Smooth muscle cell (in vitro differentiated cells): ENCODE measurements around the gene METTL9. TPM values are rescaled to one million over a fixed set of nuclear protein-coding genes. Genes with fewer than 3 reads are reported as not detected.
"Not testable (repeated sequence)": the region's sequence is repeated elsewhere in the genome, so short reads cannot be mapped to it uniquely, and the experiment has no call there.

Experiments
- DNase-seq: peaks from one replicate; lab custom pipeline; 2025; ENCODE audit not compliant: unreplicated experiment; lab: John Stamatoyannopoulos, UW
- H2AFZ ChIP-seq: fragments of 200-600 bp; sonication (generic); 2 replicates; pipeline ENCODE4 v1.6.0; 2016; ENCODE audit warnings: antibody characterized with exemption, low read depth, mild to moderate bottlenecking
- H3F3A ChIP-seq: fragments of 200-600 bp; sonication (generic); 2 replicates; pipeline ENCODE4 v1.6.0; 2017; ENCODE audit warnings: antibody characterized with exemption, low read depth
- H3K27ac ChIP-seq: fragments of 200-600 bp; sonication (generic); 2 replicates; pipeline ENCODE4 v1.5.1; 2016; ENCODE audit warnings: low read depth, mild to moderate bottlenecking
- H3K27me3 ChIP-seq: fragments of 200-600 bp; sonication (generic); 2 replicates; pipeline ENCODE4 v1.6.1; 2016; ENCODE audit warnings: low read depth, mild to moderate bottlenecking
- H3K36me3 ChIP-seq: fragments of 200-600 bp; sonication (generic); 2 replicates; pipeline ENCODE4 v1.5.1; 2016; ENCODE audit warnings: low read depth
- H3K4me1 ChIP-seq: fragments of 200-600 bp; sonication (generic); 2 replicates; pipeline ENCODE4 v1.5.1; 2016; ENCODE audit warnings: low read depth
- H3K4me2 ChIP-seq: fragments of 200-600 bp; sonication (generic); 2 replicates; pipeline ENCODE4 v1.6.0; 2016; ENCODE audit warnings: mild to moderate bottlenecking
- H3K4me3 ChIP-seq: fragments of 200-600 bp; sonication (generic); 2 replicates; pipeline ENCODE4 v1.5.1; 2016; ENCODE audit warnings: mild to moderate bottlenecking
- H3K79me2 ChIP-seq: fragments of 200-600 bp; sonication (generic); 2 replicates; pipeline ENCODE4 v1.6.0; 2016; ENCODE audit warnings: low read depth, mild to moderate bottlenecking
- H3K9ac ChIP-seq: fragments of 200-600 bp; sonication (generic); 2 replicates; pipeline ENCODE4 v1.6.0; 2016; ENCODE audit warnings: low read depth
- H3K9me3 ChIP-seq: fragments of 200-600 bp; sonication (generic); replicated peaks from 2 replicates; pipeline ENCODE4 v1.5.1; 2016; ENCODE audit warnings: low read depth
- H4K20me1 ChIP-seq: fragments of 200-600 bp; sonication (generic); 2 replicates; pipeline ENCODE4 v1.6.0; 2016; ENCODE audit warnings: low read depth
- CTCF ChIP-seq: fragments of 200-600 bp; sonication (generic); IDR thresholded peaks from 2 replicates; pipeline ENCODE4 v1.5.1; 2017; ENCODE audit warnings: borderline replicate concordance, mild to moderate bottlenecking, antibody characterized with exemption; ENCODE audit not compliant: insufficient read depth, poor library complexity, severe bottlenecking
- WGBS: methylation state at CpG from one replicate; pipeline ENCODE4 v1.1.7; 2016; ENCODE audit warnings: low lambda C conversion rate; 5-methylcytosine and 5-hydroxymethylcytosine counted together
- polyA plus RNA-seq: library from polyadenylated mRNA; unstranded; fragments of >200 nt; fragmentation: Nextera tagmentation; extraction: Ambion mirVana; gene quantifications from 2 replicates; pipeline ENCODE4 v1.2.1, GENCODE V29; 2016
- total RNA-seq: library from RNA; depleted of rRNA; stranded (reverse); fragments of >200 nt; gene quantifications from 2 replicates; pipeline ENCODE4 v1.2.3, GENCODE V29; 2014

METTL9 gene
- total and polyA plus RNA-seq, 2 experiments from 2014 or later, result 97.5 to 157 TPM

- no peak overlapping the region for H3K4me2 ChIP-seq
- no peak overlapping the region for H2AFZ ChIP-seq
- H3K27ac ChIP-seq, result no peak overlapping the region
- no peaks in the 10 kb centered on the region for H3K27me3 ChIP-seq
- no peak overlapping the region for H3K4me3 ChIP-seq
- no peaks in the 10 kb centered on the region for H3F3A ChIP-seq
- 86% methylated on average over 4 of the region's 4 CpGs for WGBS
- no peaks in the 10 kb centered on the region for H3K4me1 ChIP-seq
- H3K36me3 ChIP-seq, result no peaks in the 10 kb centered on the region
- H3K79me2 ChIP-seq, result no peaks in the 10 kb centered on the region
- H3K9me3 ChIP-seq, result no peaks in the 10 kb centered on the region
- H3K9ac ChIP-seq, result no peak overlapping the region
- TF ChIP-seq CTCF, result no peak
- DNase-seq, result no peak
- H4K20me1 ChIP-seq, result no peaks in the 10 kb centered on the region
Observed at GRCh38 chr16:21566891-21567414, 32.4 kb upstream of the METTL9 start.

GRCh38 chr16:21567496-21567895 is 31.9 kb upstream of the METTL9 start:
- not testable (repeated sequence) for DNase-seq

GRCh38 chr16:21568502-21569189 is 30.7 kb upstream of the METTL9 start:
- no peak overlapping the region for H3K27ac ChIP-seq
- no peak for TF ChIP-seq CTCF
- WGBS, result 79% methylated on average over 6 of the region's 6 CpGs
- H2AFZ ChIP-seq, result no peak overlapping the region
- no peaks in the 10 kb centered on the region for H3F3A ChIP-seq
- no peak overlapping the region for H3K9ac ChIP-seq
- H4K20me1 ChIP-seq, result no peaks in the 10 kb centered on the region
- H3K9me3 ChIP-seq, result no peaks in the 10 kb centered on the region
- H3K79me2 ChIP-seq, result no peaks in the 10 kb centered on the region
- no peak overlapping the region for H3K4me2 ChIP-seq
- no peaks in the 10 kb centered on the region for H3K27me3 ChIP-seq
- no peaks in the 10 kb centered on the region for H3K36me3 ChIP-seq
- DNase-seq, result no peak
- no peaks in the 10 kb centered on the region for H3K4me1 ChIP-seq
- H3K4me3 ChIP-seq, result no peak overlapping the region

More at GRCh38 chr16:21567496-21567895, 31.9 kb upstream of the METTL9 start:
- not testable (repeated sequence) for H3K9me3 ChIP-seq, H3K4me3 ChIP-seq, H3K27ac ChIP-seq, H3K9ac ChIP-seq, H3K4me1 ChIP-seq, H3F3A ChIP-seq, H3K27me3 ChIP-seq, H3K4me2 ChIP-seq, H3K36me3 ChIP-seq, H2AFZ ChIP-seq, H3K79me2 ChIP-seq, H4K20me1 ChIP-seq
- 93% methylated on average over 4 of the region's 4 CpGs for WGBS

GRCh38 chr16:21570676-21571017 is 28.7 kb upstream of the METTL9 start:
- 94% methylated on average over 4 of the region's 4 CpGs for WGBS

GRCh38 chr16:21573506-21573905 is 25.9 kb upstream of the METTL9 start:
- H3K9me3 ChIP-seq, H4K20me1 ChIP-seq, H2AFZ ChIP-seq, H3K27me3 ChIP-seq, H3K79me2 ChIP-seq, H3K27ac ChIP-seq, DNase-seq, H3K36me3 ChIP-seq, H3K4me1 ChIP-seq, H3F3A ChIP-seq, H3K4me3 ChIP-seq, H3K4me2 ChIP-seq, H3K9ac ChIP-seq: not testable (repeated sequence)
- 97% methylated on average over 9 of the region's 9 CpGs for WGBS

More at GRCh38 chr16:21570676-21571017, 28.7 kb upstream of the METTL9 start:
- H3K4me1 ChIP-seq, result no peaks in the 10 kb centered on the region
- no peaks in the 10 kb centered on the region for H3K9me3 ChIP-seq
- no peaks in the 10 kb centered on the region for H3F3A ChIP-seq
- no peaks in the 10 kb centered on the region for H3K79me2 ChIP-seq
- no peak for DNase-seq
- no peak overlapping the region for H3K9ac ChIP-seq
- no peak overlapping the region for H3K4me2 ChIP-seq
- no peaks in the 10 kb centered on the region for H3K36me3 ChIP-seq
- no peak for TF ChIP-seq CTCF
- no peak overlapping the region for H3K27ac ChIP-seq
- H3K4me3 ChIP-seq, result no peak overlapping the region
- H2AFZ ChIP-seq, result no peak overlapping the region
- H4K20me1 ChIP-seq, result no peaks in the 10 kb centered on the region
- no peaks in the 10 kb centered on the region for H3K27me3 ChIP-seq
